K562 (cell line): ENCODE data around the gene CNR1. TPM values are rescaled to one million over a fixed set of nuclear protein-coding genes. Genes with fewer than 3 reads are reported as not detected.

Experiments
- ATAC-seq: fragments of 200-7000 bp; cut with Tn5 transposase; 3 replicates; pipeline ENCODE4 v1.9.1; 2020; ENCODE audit warnings: moderate library complexity
- Bru-seq: library from RNA; stranded (reverse); fragments of 400-500 nt; gene quantifications from one replicate; lab custom pipeline; 2021; lab: Mats Ljungman, UMichigan
- BruChase-seq, 2 experiments: library from RNA; stranded (reverse); fragments of 400-500 nt; gene quantifications; one replicate each; lab custom pipeline; 2021; lab: Mats Ljungman, UMichigan
- BruUV-seq: library from RNA; stranded (reverse); fragments of 400-500 nt; replicated peaks from 2 replicates; lab custom pipeline; 2021; lab: Mats Ljungman, UMichigan
- CTCF ChIA-PET: fragments of 300-600 bp; formaldehyde crosslinking; extraction: SDS; loops from one replicate; lab custom pipeline; 2021; ENCODE audit warnings: low intra/inter-chr PET ratio; lab: Yijun Ruan, JAX
- POLR2A ChIA-PET: fragments of 300-600, 350-650 bp; sonication (Branson Sonifier 250); formaldehyde crosslinking; extraction: SDS; loops from one replicate; lab custom pipeline; 2021; ENCODE audit warnings: antibody characterized with exemption, inconsistent platforms; lab: Yijun Ruan, JAX
- DNase-seq, 4 experiments: peaks; one replicate each; pipeline versions ENCODE4 v3.0.0 to v3.0.0-alpha.2; 2011 to 2018; ENCODE audit warnings: low spot score in 3 of 4, mixed read lengths in 3 of 4; ENCODE audit errors: extremely low read depth in 1 of 4
- FAIRE-seq: peaks from 2 replicates; lab custom pipeline; 2011; peaks lifted over from hg19 to GRCh38; lab: Jason Lieb, UNC
- H2AFZ ChIP-seq: 2 replicates; pipeline ENCODE4 v1.6.0; 2011; ENCODE audit warnings: low read depth, low read length, control low read depth, inconsistent platforms
- H3K27ac ChIP-seq: fragments of 200-600 bp; 3 replicates; pipeline ENCODE4 v1.8.0; 2011; ENCODE audit warnings: low read depth, mild to moderate bottlenecking, control low read depth, inconsistent platforms, low read length, moderate library complexity, mixed read lengths; ENCODE audit errors: extremely low read depth
- H3K27me3 ChIP-seq, 2 experiments: fragments of 300-600 bp in 1 of 2; 2 replicates in 1 of 2; 3 replicates in 1 of 2; pipeline versions ENCODE4 v1.6.0 to v1.8.0; 2011; ENCODE audit warnings: inconsistent platforms in 2 of 2, low read length in 2 of 2, mild to moderate bottlenecking in 1 of 2, mixed read lengths in 1 of 2, moderate library complexity in 1 of 2; ENCODE audit not compliant: control insufficient read depth in 2 of 2, insufficient read depth in 2 of 2
- H3K36me3 ChIP-seq: fragments of 300-600 bp; 3 replicates; pipeline ENCODE4 v1.8.0; 2011; ENCODE audit warnings: mild to moderate bottlenecking, low read length, inconsistent platforms; ENCODE audit not compliant: control insufficient read depth, insufficient read depth
- H3K4me1 ChIP-seq, 2 experiments: fragments of 200-600 bp in 1 of 2; replicated peaks in 1 of 2; 2 replicates in 1 of 2; 3 replicates in 1 of 2; pipeline versions ENCODE4 v1.5.1 to v1.8.0; 2011; ENCODE audit warnings: inconsistent platforms in 2 of 2, low read length in 2 of 2, mild to moderate bottlenecking in 1 of 2, mixed read lengths in 1 of 2, moderate library complexity in 1 of 2; ENCODE audit not compliant: control insufficient read depth in 2 of 2, insufficient read depth in 2 of 2
- H3K4me2 ChIP-seq: 2 replicates; pipeline ENCODE4 v1.6.1; 2011; ENCODE audit warnings: low read length, control low read depth, inconsistent platforms, mixed read lengths; ENCODE audit not compliant: insufficient read depth
- H3K4me3 ChIP-seq: fragments of 200-600 bp; sonication (generic), shearing (Covaris generic); 2 replicates; pipeline ENCODE4 v1.5.1; 2016; ENCODE audit warnings: control low read depth, inconsistent platforms
- H3K79me2 ChIP-seq: fragments of 200-600 bp; 3 replicates; pipeline ENCODE4 v1.8.0; 2011; ENCODE audit warnings: low read length, inconsistent platforms; ENCODE audit not compliant: control insufficient read depth, insufficient read depth
- H3K9ac ChIP-seq, 2 experiments: 2 replicates each; pipeline versions ENCODE4 v1.6.0 to v1.6.1; 2011; ENCODE audit warnings: low read depth in 2 of 2, low read length in 2 of 2, control low read depth in 1 of 2, inconsistent platforms in 1 of 2, mild to moderate bottlenecking in 1 of 2, mixed read lengths in 1 of 2; ENCODE audit not compliant: insufficient read depth in 1 of 2
- H3K9me1 ChIP-seq: one replicate; pipeline ENCODE4 v1.6.0; 2011; ENCODE audit warnings: inconsistent platforms, mild to moderate bottlenecking, low read length, moderate library complexity; ENCODE audit not compliant: control insufficient read depth, insufficient read depth
- H3K9me3 ChIP-seq: replicated peaks from 2 replicates; pipeline ENCODE4 v1.5.1; 2011; ENCODE audit warnings: low read depth, low read length, inconsistent platforms; ENCODE audit not compliant: control insufficient read depth, insufficient read depth
- H4K20me1 ChIP-seq: replicated peaks from 2 replicates; pipeline ENCODE4 v1.6.1; 2011; ENCODE audit warnings: low read length, inconsistent platforms, mixed read lengths; ENCODE audit not compliant: control insufficient read depth, insufficient read depth
- GATAD2B ChIP-seq: fragments of 450-650 bp; IDR thresholded peaks from 2 replicates; pipeline ENCODE4 v1.6.1; 2017; ENCODE audit warnings: mild to moderate bottlenecking, borderline replicate concordance
- UBTF ChIP-seq, 2 experiments: IDR thresholded peaks; 2 replicates each; pipeline ENCODE4 v1.6.1; 2012; ENCODE audit warnings: improper control_type of control experiment in 2 of 2, low read depth in 2 of 2, low read length in 2 of 2, borderline replicate concordance in 1 of 2
- WGBS: fragments of 100-300 bp; shearing (Covaris generic); methylation state at CpG from one replicate; pipeline ENCODE4 v1.1.6; 2016; ENCODE audit warnings: low coverage, mixed read lengths; ENCODE audit not compliant: insufficient coverage; ENCODE audit errors: missing lambda C conversion rate; 5-methylcytosine and 5-hydroxymethylcytosine counted together
- in situ Hi-C: fragments of 300-500 bp; cut with MboI; formaldehyde crosslinking; loops from 4 replicates; pipeline ENCODE4 v1.15.0; 2018; ENCODE audit warnings: inconsistent platforms, mixed read lengths
- intact Hi-C: fragments of 100-400 bp; cut with micrococcal nuclease; formaldehyde crosslinking; loops from 2 replicates; pipeline ENCODE4 v1.14.2; 2022
- long read RNA-seq, 3 experiments: library from polyadenylated mRNA in 2 of 3; library from RNA in 1 of 3; unstranded in 2 of 3; stranded (forward) in 1 of 3; transcript quantifications; one replicate each; pipeline ENCODE4 v2.0.0, GENCODE V29; 2019 to 2022
- polyA minus RNA-seq, 3 experiments: library from RNA; depleted of rRNA, polyadenylated mRNA; stranded (reverse); fragments of >200 nt; gene quantifications; 2 replicates each; pipeline ENCODE4 v1.2.3, GENCODE V29; 2011
- polyA plus RNA-seq, 8 experiments: library from polyadenylated mRNA; depleted of rRNA in 4 of 8; stranded (reverse) in 5 of 8; unstranded in 3 of 8; fragments of >200 nt; fragmentation: Nextera tagmentation in 2 of 8; fragmentation: Illumina TruSeq in 1 of 8; extraction: Ambion mirVana in 2 of 8; extraction: Trizol in 1 of 8; gene quantifications; 2 replicates each; pipeline versions ENCODE4 v1.2.1 to v1.2.3, GENCODE V29; 2011 to 2014; ENCODE audit warnings: inconsistent platforms in 1 of 8, missing spikeins in 1 of 8
- total RNA-seq, 7 experiments: library from RNA; depleted of rRNA in 6 of 7; stranded (reverse); fragments of >200 nt in 6 of 7; fragmentation: Illumina TruSeq in 2 of 7; extraction: Trizol in 2 of 7; gene quantifications; 2 replicates each; pipeline versions ENCODE4 v1.2.1 to v1.2.3, GENCODE V29; 2011 to 2021; ENCODE audit warnings: low replicate concordance in 1 of 7

Gene CNR1
- total RNA-seq (2011; cell fraction: chromatin; rRNA removed; ENCODE audit: low replicate concordance): 0.44 and 1.4 TPM in 2 replicates
- total RNA-seq (2011; cell fraction: nucleolus; rRNA removed): 0.17 and 0.53 TPM in 2 replicates
- total RNA-seq (2011; cell fraction: nucleoplasm; rRNA removed): 0.44 and 0.53 TPM in 2 replicates
- total RNA-seq (2014; rRNA removed) (0.94 and 1.1 TPM in 2 replicates), total RNA-seq (2014; rRNA removed; fragmentation: Illumina TruSeq; extraction: Trizol) (1.4 and 1.5 TPM in 2 replicates), total RNA-seq (2015; rRNA removed; fragmentation: Illumina TruSeq; extraction: Trizol) (1.7 and 1.9 TPM in 2 replicates), total RNA-seq (2021) (1.5 and 1.9 TPM in 2 replicates), polyA plus RNA-seq (2011; rRNA removed) (0.31 TPM in 1 of 2 replicates, not detected in the other), polyA plus RNA-seq (2014; fragmentation: Illumina TruSeq; extraction: Trizol) (0.87 and 1.3 TPM in 2 replicates), polyA plus RNA-seq (2014; fragmentation: Nextera tagmentation; extraction: Ambion mirVana) (under 1 TPM; 0.50 to 0.56 TPM), polyA plus RNA-seq (2014; rRNA removed) (0.43 and 0.94 TPM in 2 replicates), polyA minus RNA-seq (2011; rRNA and poly(A)+ RNA removed) (0.18 and 1.4 TPM in 2 replicates), Bru-seq, nascent RNA (percentile 36 among the genes with signal in this experiment), BruChase-seq, experiment 1, labeled RNA remaining after a 2-hour chase (percentile 42 among the genes with signal in this experiment), BruChase-seq, experiment 2, labeled RNA remaining after a 6-hour chase (percentile 48 among the genes with signal in this experiment)
- 0.07 and 0.24 TPM in 2 replicates for polyA plus RNA-seq (2011; cell fraction: cytosol; rRNA removed)
- polyA plus RNA-seq (2011; cell fraction: nucleus; rRNA removed): 0.43 and 1.8 TPM in 2 replicates
- 0.90 and 1.3 TPM in 2 replicates for polyA plus RNA-seq (2012)
- polyA minus RNA-seq (2011; cell fraction: cytosol; rRNA and poly(A)+ RNA removed): 0.64 TPM in 1 of 2 replicates, not detected in the other
- polyA minus RNA-seq (2011; cell fraction: nucleus; rRNA and poly(A)+ RNA removed): 0.13 and 1.2 TPM in 2 replicates
- long read RNA-seq, experiment 1: 0 reads
- long read RNA-seq, experiment 2: 0 reads
- long read RNA-seq, experiment 3: 0 reads

GRCh38 chr6:88165844-88166492, at the start of gene CNR1:
CNR1 (minus strand) TSS chr6:88166347; CDS start chr6:88145274, 21,073 bp downstream.
- Histone ChIP-seq H3K9ac (no peak within 1 kb of the TSS; a peak in 1 of 4 replicates), H3K36me3 (no peaks in the 10 kb centered on the region), H3K79me2 (no peaks in the 10 kb centered on the region), H3K27ac (no peak within 1 kb of the TSS), H4K20me1 (no peaks in the 10 kb centered on the region; the same call in 1 of the 2 replicates), H3K4me2 (peak within 1 kb of the TSS; percentile 1; the same call in 1 of the 2 replicates), H3K4me3 (0 out of 2 replicates have a peak within 1 kb of the TSS, but pooled peaks have one; percentile 3), H2AFZ (no peak within 1 kb of the TSS), H3K4me1 (peaks cover 0 to 22% of the 10 kb centered on the region in 2 experiments; a peak in 2 of 5 replicates), H3K27me3 (peaks cover 8 to 32% of the 10 kb centered on the region in 2 experiments; a peak in 4 of 5 replicates), H3K9me1 (no peaks in the 10 kb centered on the region)
- ATAC-seq: peak; percentile 81
- ChIA-PET POLR2A (no interaction called here), CTCF (no interaction called here)
- intact Hi-C loops (no loop called here), in situ Hi-C loops (no loop called here)
- DNase-seq: peak in 3 of 4 experiments; percentile 12 to 16 (median 14)
- 17% methylated on average over 44 of the region's 78 CpGs for WGBS
- TF ChIP-seq GATAD2B: no peak
- TF ChIP-seq UBTF (IDR thresholded peaks at IDR 0.05; ENCODE audit: borderline replicate concordance in 1 of 2, low read depth in 2 of 2, low read length in 2 of 2): 0 out of 4 replicates have a peak, but pooled peaks of 1 of the 2 experiments have one; percentile 23
- TF ChIP-seq, all 486 proteins: peak for 1
- H3K9me3 ChIP-seq: no peaks in the 10 kb centered on the region
- FAIRE-seq: no peak
- no TSS peak for BruUV-seq
